Nephron (organoid): Measurements from ENCODE around the gene SLC4A7.

Source experiments
- H3K27ac Mint-ChIP-seq, 3 experiments: 2 replicates each; pipeline ENCODE4 v1.8.0; 2020; ENCODE audit warnings: mixed read lengths in 3 of 3, mild to moderate bottlenecking in 2 of 3, moderate library complexity in 1 of 3
- H3K27me3 Mint-ChIP-seq: 2 replicates; pipeline ENCODE4 v1.8.0; 2021; ENCODE audit warnings: low read depth, mild to moderate bottlenecking, moderate library complexity, mixed read lengths
- H3K36me3 Mint-ChIP-seq: 2 replicates; pipeline ENCODE4 v1.8.0; 2020; ENCODE audit warnings: low read depth, mixed read lengths
- H3K4me1 Mint-ChIP-seq: 2 replicates; pipeline ENCODE4 v1.8.0; 2020; ENCODE audit warnings: mixed read lengths
- H3K4me3 Mint-ChIP-seq, 3 experiments: 2 replicates each; pipeline ENCODE4 v1.8.0; 2020; ENCODE audit warnings: mild to moderate bottlenecking in 3 of 3, mixed read lengths in 3 of 3, moderate library complexity in 2 of 3
- H3K9me3 Mint-ChIP-seq: 2 replicates; pipeline ENCODE4 v1.8.0; 2020; ENCODE audit warnings: mixed read lengths
- CTCF ChIP-seq, 3 experiments: fragments of 200-600 bp; sonication (generic); IDR thresholded peaks; one replicate each; pipeline ENCODE4 v1.5.0; 2021; ENCODE audit warnings: antibody characterized with exemption in 3 of 3; ENCODE audit not compliant: unreplicated experiment in 3 of 3

Gene SLC4A7

DNA sequence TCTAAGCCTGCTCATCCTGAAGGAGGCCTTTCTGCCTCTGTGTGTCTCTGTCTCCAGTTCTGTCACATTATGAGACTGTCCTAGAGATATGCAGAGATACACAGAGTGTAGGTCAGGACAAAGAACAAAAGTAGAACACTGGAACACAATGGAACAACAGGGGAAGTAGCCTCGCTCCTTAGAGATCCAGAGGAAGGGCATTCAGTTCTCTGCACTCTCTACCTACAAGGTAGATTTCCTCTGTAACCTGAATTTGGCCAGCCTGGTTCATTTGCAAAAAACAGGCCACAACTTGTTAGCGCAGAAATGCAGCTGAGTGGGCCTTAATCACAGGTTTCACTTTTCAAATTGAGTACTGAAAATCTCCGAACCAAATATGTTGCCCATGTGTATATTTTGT lies 134.4 kb downstream of the SLC4A7 start:
- Mint-ChIP-seq H3K9me3 (no peaks in the 10 kb centered on the region), H3K4me1 (no peaks in the 10 kb centered on the region), H3K4me3 (no peak overlapping the region), H3K36me3 (no peaks in the 10 kb centered on the region), H3K27ac (no peak overlapping the region), H3K27me3 (no peaks in the 10 kb centered on the region)
- TF ChIP-seq CTCF (IDR thresholded peaks at IDR 0.05; ENCODE audit: unreplicated experiment in 3 of 3) = no peak

DNA sequence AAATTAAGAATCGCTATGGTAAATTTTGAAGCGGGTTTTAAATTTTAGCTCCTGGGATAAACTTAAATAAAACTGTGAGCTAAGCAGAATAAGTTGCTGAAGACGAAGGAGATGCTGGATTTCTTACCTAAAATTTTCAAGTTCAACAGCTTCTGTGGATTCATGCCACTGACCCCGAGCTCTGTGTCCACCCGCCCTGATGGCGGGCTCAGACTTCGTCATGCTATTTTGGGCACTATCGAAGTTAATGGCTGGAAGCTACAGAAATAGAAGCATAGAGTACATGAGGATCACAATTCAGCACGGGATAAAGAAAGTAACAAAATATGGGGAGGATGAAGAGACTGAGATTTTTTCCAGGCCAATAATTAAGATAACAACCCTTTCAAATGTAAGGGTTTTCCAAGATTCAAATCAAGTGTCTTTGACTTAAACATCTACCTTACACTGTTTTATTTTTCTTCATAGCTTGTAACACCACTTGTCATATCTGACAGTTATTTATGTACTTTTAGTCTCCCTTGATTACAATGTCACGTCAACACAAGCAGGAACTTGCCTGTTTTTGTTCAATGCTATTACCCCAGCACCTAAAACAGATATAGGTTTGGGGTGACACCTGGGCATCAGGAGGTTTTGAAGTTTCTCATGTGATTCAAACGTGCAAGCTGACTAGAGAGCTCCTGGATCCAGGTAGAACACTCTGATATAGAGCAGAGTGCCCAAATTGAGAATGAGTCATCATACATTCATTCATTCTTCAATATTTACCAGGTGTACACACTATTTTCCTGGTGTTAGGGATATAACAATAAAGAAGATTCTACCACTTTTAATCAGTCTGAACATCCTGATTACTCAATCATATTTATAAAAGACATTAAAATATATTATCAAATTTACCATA lies 138.0 kb downstream of the SLC4A7 start:
- H3K27ac Mint-ChIP-seq = no peak overlapping the region
- no peak overlapping the region for H3K4me3 Mint-ChIP-seq
- H3K36me3 Mint-ChIP-seq = no peaks in the 10 kb centered on the region
- no peaks in the 10 kb centered on the region for H3K27me3 Mint-ChIP-seq
- no peaks in the 10 kb centered on the region for H3K4me1 Mint-ChIP-seq
- TF ChIP-seq CTCF (IDR thresholded peaks at IDR 0.05; ENCODE audit: unreplicated experiment in 3 of 3) = no peak
- no peaks in the 10 kb centered on the region for H3K9me3 Mint-ChIP-seq

GRCh38 chr3:27345493-27345892 lies 138.7 kb downstream of the SLC4A7 start:
- Mint-ChIP-seq H3K27me3 (no peaks in the 10 kb centered on the region), H3K27ac (no peak overlapping the region), H3K4me3 (no peak overlapping the region), H3K9me3 (no peaks in the 10 kb centered on the region), H3K36me3 (no peaks in the 10 kb centered on the region), H3K4me1 (no peaks in the 10 kb centered on the region)
- no peak for TF ChIP-seq CTCF (IDR thresholded peaks at IDR 0.05; ENCODE audit: unreplicated experiment in 3 of 3)

DNA sequence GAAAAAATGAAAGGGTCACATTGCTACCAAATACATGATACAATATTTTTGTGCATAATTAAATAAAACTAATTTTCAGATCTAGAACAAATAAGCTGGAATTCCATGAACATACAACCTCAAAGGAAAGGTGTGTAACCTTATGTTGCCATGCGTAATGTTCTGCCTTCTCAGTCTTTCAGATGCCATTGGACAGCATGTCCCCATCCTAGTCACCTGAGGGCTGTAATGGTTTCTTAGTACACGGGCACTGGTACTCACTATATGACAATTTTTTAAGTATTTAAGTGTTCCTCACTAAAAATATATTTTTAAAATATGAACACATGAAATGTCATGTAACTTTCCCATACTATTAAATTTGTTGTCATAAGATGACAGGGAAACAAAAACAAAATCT lies 139.1 kb downstream of the SLC4A7 start:
- no peak for TF ChIP-seq CTCF (IDR thresholded peaks at IDR 0.05; ENCODE audit: unreplicated experiment in 3 of 3)
- no peaks in the 10 kb centered on the region for H3K9me3 Mint-ChIP-seq
- no peaks in the 10 kb centered on the region for H3K27me3 Mint-ChIP-seq
- H3K4me3 Mint-ChIP-seq = no peak overlapping the region
- no peaks in the 10 kb centered on the region for H3K36me3 Mint-ChIP-seq
- H3K27ac Mint-ChIP-seq = no peak overlapping the region
- no peaks in the 10 kb centered on the region for H3K4me1 Mint-ChIP-seq

GRCh38 chr3:27344192-27344591 lies 140.0 kb downstream of the SLC4A7 start:
- Mint-ChIP-seq H3K36me3 (no peaks in the 10 kb centered on the region), H3K9me3 (no peaks in the 10 kb centered on the region), H3K27me3 (no peaks in the 10 kb centered on the region), H3K27ac (no peak overlapping the region), H3K4me3 (no peak overlapping the region), H3K4me1 (no peaks in the 10 kb centered on the region)
- TF ChIP-seq CTCF (IDR thresholded peaks at IDR 0.05; ENCODE audit: unreplicated experiment in 3 of 3) = no peak

- Mint-ChIP-seq H3K36me3 (no peaks in the 10 kb centered on the region), H3K27ac (no peak overlapping the region), H3K9me3 (peaks cover 7% of the 10 kb centered on the region), H3K4me1 (no peaks in the 10 kb centered on the region), H3K4me3 (no peak overlapping the region), H3K27me3 (no peaks in the 10 kb centered on the region)
- TF ChIP-seq CTCF (IDR thresholded peaks at IDR 0.05; ENCODE audit: unreplicated experiment in 3 of 3) = no peak
Observed at GRCh38 chr3:27342267-27342666, 141.9 kb downstream of the SLC4A7 start.
